ENCODE data around the gene HAPLN3.

HAPLN3 gene

GRCh38 chr15:88843334-88843733 lies 52.0 kb downstream of the HAPLN3 start:
- Mint-ChIP-seq H3K4me1 (ENCODE audit: low read depth) (peaks cover 4% of the 10 kb centered on the region), H3K9me3 (ENCODE audit: low read depth) (no peaks in the 10 kb centered on the region), H3K4me3 (no peak overlapping the region), H3K27me3 (peaks cover 3% of the 10 kb centered on the region), H3K27ac (no peak overlapping the region), H3K36me3 (no peaks in the 10 kb centered on the region)

GRCh38 chr15:88842156-88842555 lies 53.2 kb downstream of the HAPLN3 start:
- Mint-ChIP-seq H3K36me3 (no peaks in the 10 kb centered on the region), H3K4me3 (no peak overlapping the region), H3K9me3 (ENCODE audit: low read depth) (no peaks in the 10 kb centered on the region), H3K27ac (no peak overlapping the region), H3K4me1 (ENCODE audit: low read depth) (peaks cover 4% of the 10 kb centered on the region), H3K27me3 (peaks cover 3% of the 10 kb centered on the region)

DNA sequence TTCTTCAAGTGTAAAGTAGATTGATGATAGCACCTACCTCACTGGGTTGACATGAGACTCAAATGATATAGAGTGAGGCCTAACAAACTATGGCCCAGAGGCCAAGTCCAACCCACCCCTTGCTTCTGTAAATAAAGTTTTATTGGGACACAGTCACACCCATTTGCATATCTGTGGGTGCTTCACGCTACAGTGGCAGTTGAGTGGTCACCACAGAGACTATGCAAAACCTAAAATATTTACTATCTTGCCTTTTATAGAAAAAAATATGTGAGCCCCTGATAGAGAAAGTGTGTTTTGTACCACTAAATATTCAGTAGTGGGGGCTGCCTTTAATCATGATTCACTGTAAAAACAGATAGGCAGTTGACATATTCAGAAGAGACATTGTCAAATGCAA lies 54.1 kb downstream of the HAPLN3 start:
- Mint-ChIP-seq H3K27ac (no peak overlapping the region), H3K27me3 (peaks cover 3% of the 10 kb centered on the region), H3K4me3 (no peak overlapping the region), H3K4me1 (ENCODE audit: low read depth) (peaks cover 4% of the 10 kb centered on the region), H3K9me3 (ENCODE audit: low read depth) (no peaks in the 10 kb centered on the region), H3K36me3 (no peaks in the 10 kb centered on the region)

GRCh38 chr15:88839961-88840360 lies 55.4 kb downstream of the HAPLN3 start:
- no peaks in the 10 kb centered on the region for H3K36me3 Mint-ChIP-seq
- H3K9me3 Mint-ChIP-seq (ENCODE audit: low read depth) = no peaks in the 10 kb centered on the region
- no peak overlapping the region for H3K27ac Mint-ChIP-seq
- H3K4me3 Mint-ChIP-seq = no peak overlapping the region
- H3K4me1 Mint-ChIP-seq (ENCODE audit: low read depth) = peaks cover 2% of the 10 kb centered on the region
- H3K27me3 Mint-ChIP-seq = peaks cover 3% of the 10 kb centered on the region

DNA sequence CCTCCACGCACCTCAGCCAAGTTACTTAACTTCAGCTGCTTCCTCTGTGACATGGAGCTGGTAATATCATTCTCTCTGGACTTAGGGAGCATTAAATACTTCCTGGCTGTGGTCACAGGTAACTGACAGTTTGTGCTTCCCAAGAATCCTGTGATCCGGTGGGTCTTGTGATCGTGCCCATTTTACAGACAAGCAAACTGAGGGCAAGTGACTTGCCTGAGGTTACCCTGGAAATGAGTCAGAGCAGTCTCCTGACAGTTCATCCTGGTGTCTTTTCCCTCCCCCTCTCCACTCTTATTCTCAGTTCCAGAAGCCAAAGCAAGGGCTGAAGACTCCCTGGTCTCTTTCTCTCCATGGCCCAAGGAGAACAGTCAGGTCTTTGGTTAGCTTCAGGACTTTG lies 56.2 kb downstream of the HAPLN3 start:
- Mint-ChIP-seq H3K4me1 (ENCODE audit: low read depth) (no peaks in the 10 kb centered on the region), H3K27ac (no peak overlapping the region), H3K27me3 (peaks cover 3% of the 10 kb centered on the region), H3K4me3 (no peak overlapping the region), H3K9me3 (ENCODE audit: low read depth) (no peaks in the 10 kb centered on the region), H3K36me3 (no peaks in the 10 kb centered on the region)

- no peak overlapping the region for H3K4me3 Mint-ChIP-seq
Observed at GRCh38 chr15:88838667-88839066, 56.7 kb downstream of the HAPLN3 start.

GRCh38 chr15:88835646-88836045 lies 59.7 kb downstream of the HAPLN3 start:
- H3K27me3 Mint-ChIP-seq = peaks cover 3% of the 10 kb centered on the region
- no peaks in the 10 kb centered on the region for H3K4me1 Mint-ChIP-seq (ENCODE audit: low read depth)
- no peaks in the 10 kb centered on the region for H3K36me3 Mint-ChIP-seq
- H3K4me3 Mint-ChIP-seq = no peak overlapping the region
- H3K27ac Mint-ChIP-seq = no peak overlapping the region
- no peaks in the 10 kb centered on the region for H3K9me3 Mint-ChIP-seq (ENCODE audit: low read depth)

More at GRCh38 chr15:88838667-88839066, 56.7 kb downstream of the HAPLN3 start:
- peaks cover 3% of the 10 kb centered on the region for H3K27me3 Mint-ChIP-seq
- H3K27ac Mint-ChIP-seq = no peak overlapping the region
- H3K4me1 Mint-ChIP-seq (ENCODE audit: low read depth) = no peaks in the 10 kb centered on the region
- H3K36me3 Mint-ChIP-seq = no peaks in the 10 kb centered on the region
- H3K9me3 Mint-ChIP-seq (ENCODE audit: low read depth) = no peaks in the 10 kb centered on the region

DNA sequence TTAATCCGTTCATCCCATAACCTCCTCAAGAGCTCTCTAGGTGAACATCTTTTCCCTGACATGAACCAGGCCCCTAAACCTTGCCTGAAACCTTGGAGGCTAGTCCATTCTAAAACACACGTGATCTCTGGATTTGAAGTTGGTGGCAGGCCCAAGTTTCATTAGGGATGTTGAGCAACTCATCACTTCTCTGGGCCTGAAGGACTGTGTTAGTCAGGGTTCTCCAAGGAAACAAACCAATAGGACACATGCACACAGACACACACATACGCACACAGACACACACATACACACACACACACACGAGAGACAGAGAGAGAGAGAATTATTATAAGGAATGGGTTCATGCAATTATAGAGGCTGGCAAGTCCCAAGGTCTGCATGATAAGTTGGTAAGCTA lies 60.2 kb downstream of the HAPLN3 start:
- Mint-ChIP-seq H3K27ac (no peak overlapping the region), H3K9me3 (ENCODE audit: low read depth) (no peaks in the 10 kb centered on the region), H3K4me3 (no peak overlapping the region), H3K36me3 (no peaks in the 10 kb centered on the region), H3K4me1 (ENCODE audit: low read depth) (no peaks in the 10 kb centered on the region), H3K27me3 (peaks cover 3% of the 10 kb centered on the region)

DNA sequence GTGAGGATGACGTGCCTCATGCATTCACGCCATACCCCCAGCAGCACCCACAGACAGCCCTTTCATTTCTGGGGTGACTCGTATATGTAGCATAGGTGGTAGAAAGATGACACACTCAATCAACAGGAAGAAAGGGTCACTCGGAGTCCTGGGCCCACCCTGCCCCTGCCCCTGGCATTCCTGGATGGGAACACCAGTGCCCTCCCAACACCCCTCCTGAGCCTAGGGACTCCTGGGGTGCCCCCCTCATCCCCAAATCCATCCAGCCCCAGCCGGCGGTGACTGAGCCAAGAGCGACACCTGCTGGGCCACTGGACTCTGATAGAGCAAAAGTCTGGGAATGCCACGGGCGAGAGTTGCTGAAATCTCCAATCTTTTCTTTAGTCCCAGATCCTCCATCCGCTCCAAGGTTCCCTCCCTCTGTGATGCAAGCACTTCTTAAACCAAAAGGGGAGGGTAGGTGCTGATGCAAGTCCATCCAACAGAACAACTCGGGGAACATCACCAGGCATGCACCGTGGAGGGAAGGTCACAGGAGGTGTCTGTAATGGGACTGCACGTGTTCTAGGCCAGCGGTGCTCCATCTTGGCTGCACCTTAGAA lies 61.0 kb downstream of the HAPLN3 start:
- peaks cover under 1% of the 10 kb centered on the region for H3K27me3 Mint-ChIP-seq
- H3K27ac Mint-ChIP-seq = no peak overlapping the region
- no peaks in the 10 kb centered on the region for H3K4me1 Mint-ChIP-seq (ENCODE audit: low read depth)
- H3K4me3 Mint-ChIP-seq = no peak overlapping the region
- no peaks in the 10 kb centered on the region for H3K36me3 Mint-ChIP-seq
- no peaks in the 10 kb centered on the region for H3K9me3 Mint-ChIP-seq (ENCODE audit: low read depth)

DNA sequence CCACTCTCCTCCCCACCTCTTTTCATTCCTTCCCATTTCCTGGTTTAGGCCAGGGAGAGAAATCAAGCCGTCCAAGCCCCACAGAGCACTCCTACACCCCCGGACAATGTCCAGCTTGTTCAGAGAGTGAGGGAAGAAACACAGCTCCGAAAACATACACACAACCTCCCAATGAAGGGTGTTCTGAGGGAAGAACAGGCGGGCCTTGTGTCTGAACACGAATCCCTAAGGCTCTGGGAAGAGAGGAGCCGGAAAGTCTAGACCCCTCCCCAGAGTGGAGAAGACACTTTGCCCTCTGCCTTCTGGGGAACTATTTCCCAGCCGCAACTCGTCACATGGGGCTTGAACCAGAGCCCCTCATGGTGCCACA lies 61.6 kb downstream of the HAPLN3 start:
- Mint-ChIP-seq H3K4me3 (no peak overlapping the region), H3K36me3 (no peaks in the 10 kb centered on the region), H3K27me3 (no peaks in the 10 kb centered on the region), H3K27ac (no peak overlapping the region), H3K9me3 (ENCODE audit: low read depth) (no peaks in the 10 kb centered on the region), H3K4me1 (ENCODE audit: low read depth) (no peaks in the 10 kb centered on the region)

GRCh38 chr15:88832820-88833730 lies 62.3 kb downstream of the HAPLN3 start:
- Mint-ChIP-seq H3K4me3 (no peak overlapping the region), H3K9me3 (ENCODE audit: low read depth) (no peaks in the 10 kb centered on the region), H3K36me3 (no peaks in the 10 kb centered on the region), H3K4me1 (ENCODE audit: low read depth) (no peaks in the 10 kb centered on the region), H3K27ac (no peak overlapping the region), H3K27me3 (no peaks in the 10 kb centered on the region)

DNA sequence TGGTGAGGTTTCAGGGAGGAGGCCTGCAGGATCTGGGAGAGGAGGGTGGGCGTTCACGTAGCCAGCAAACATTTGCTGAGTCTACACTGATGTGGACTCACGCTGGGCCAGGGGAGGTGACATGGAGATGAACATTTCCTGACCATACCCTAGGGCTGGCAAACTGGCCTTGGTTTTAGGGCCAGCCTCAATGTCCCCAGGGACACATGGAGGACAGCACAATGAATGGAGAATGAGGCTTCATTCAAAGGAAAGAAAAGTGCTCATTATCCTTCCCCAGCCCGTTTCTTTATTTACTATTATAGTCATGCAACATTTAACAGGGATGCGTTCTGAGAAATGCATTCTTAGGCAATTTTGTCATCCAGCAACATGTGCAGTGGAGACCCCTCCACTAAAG lies 65.3 kb downstream of the HAPLN3 start:
- Mint-ChIP-seq H3K36me3 (no peaks in the 10 kb centered on the region), H3K4me3 (no peak overlapping the region), H3K4me1 (ENCODE audit: low read depth) (no peaks in the 10 kb centered on the region), H3K27ac (no peak overlapping the region), H3K27me3 (peaks cover 4% of the 10 kb centered on the region), H3K9me3 (ENCODE audit: low read depth) (no peaks in the 10 kb centered on the region)

GRCh38 chr15:88828791-88829190 lies 66.6 kb downstream of the HAPLN3 start:
- no peak overlapping the region for H3K27ac Mint-ChIP-seq
- H3K36me3 Mint-ChIP-seq = no peaks in the 10 kb centered on the region
- no peaks in the 10 kb centered on the region for H3K9me3 Mint-ChIP-seq (ENCODE audit: low read depth)
- peaks cover 4% of the 10 kb centered on the region for H3K27me3 Mint-ChIP-seq
- H3K4me1 Mint-ChIP-seq (ENCODE audit: low read depth) = no peaks in the 10 kb centered on the region
- no peak overlapping the region for H3K4me3 Mint-ChIP-seq
